Sigmoid colon (tissue), 4 donors: Measurements from ENCODE around the gene FUT7.

Source experiments
- POLR2A ChIP-seq, 2 donors: fragments of 450-650 bp; IDR thresholded peaks; one replicate each; pipeline ENCODE4 v1.6.1; 2016; ENCODE audit warnings: antibody characterized with exemption in 2 of 2, mild to moderate bottlenecking in 2 of 2, moderate library complexity in 2 of 2
- POLR2AphosphoS5 ChIP-seq, 4 donors: sonication (generic); formaldehyde crosslinking; IDR thresholded peaks; one replicate each; pipeline ENCODE4 v1.6.1; 2017; ENCODE audit warnings: antibody characterized with exemption in 4 of 4
- TF ChIP-seq, protein P1 (sequence below), 4 experiments: fragments of 450-650 bp in 3 of 4; fragments of 200-600 bp in 1 of 4; IDR thresholded peaks; one replicate each; pipeline ENCODE4 v1.5.1; 2016 to 2019; ENCODE audit warnings: antibody characterized with exemption in 4 of 4, mild to moderate bottlenecking in 3 of 4, moderate library complexity in 2 of 4

DNA sequence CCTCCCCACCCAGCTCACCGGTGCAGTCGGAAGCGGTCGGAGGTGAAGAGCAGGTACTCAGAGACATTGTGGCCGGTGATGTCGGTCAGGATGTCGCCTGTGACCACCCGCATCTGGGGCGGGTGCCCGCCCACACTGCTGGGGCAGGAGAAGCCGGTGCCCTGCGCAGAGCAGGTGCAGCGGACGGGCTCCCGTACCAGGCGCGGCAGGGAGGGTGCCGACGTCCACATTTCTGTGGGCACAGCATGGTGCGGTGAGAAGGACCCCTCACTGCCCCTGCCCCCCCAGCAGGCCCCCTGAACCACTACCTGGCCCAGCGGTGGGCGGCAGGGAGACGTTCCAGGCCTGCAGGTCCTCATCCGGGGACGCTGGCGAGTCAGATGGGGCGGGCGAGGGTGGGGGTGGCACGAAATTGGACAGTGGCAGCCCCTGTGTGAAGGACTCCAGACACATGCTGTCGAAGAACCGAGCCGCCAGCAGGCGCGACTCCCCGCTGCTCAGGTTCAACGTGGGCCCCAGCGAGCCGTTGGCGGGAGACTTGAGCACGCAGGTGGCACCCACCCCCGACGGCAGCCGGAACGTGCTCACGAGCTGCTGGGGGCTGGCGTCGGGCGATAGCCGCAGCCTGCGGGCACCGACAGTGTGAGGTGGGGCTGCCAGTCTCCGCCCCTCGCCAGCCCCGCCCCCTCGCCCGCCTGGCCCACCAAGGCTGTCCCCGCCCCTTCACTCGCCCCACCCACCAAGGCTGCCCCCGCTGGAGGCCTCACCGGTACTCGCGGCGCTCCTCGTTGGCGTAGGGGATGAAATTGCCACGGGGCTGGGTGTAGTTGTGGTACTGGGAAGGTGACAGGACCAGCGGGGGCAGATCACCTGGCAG lies 19.0 kb downstream of the FUT7 start:
- TF ChIP-seq, protein P1, sequence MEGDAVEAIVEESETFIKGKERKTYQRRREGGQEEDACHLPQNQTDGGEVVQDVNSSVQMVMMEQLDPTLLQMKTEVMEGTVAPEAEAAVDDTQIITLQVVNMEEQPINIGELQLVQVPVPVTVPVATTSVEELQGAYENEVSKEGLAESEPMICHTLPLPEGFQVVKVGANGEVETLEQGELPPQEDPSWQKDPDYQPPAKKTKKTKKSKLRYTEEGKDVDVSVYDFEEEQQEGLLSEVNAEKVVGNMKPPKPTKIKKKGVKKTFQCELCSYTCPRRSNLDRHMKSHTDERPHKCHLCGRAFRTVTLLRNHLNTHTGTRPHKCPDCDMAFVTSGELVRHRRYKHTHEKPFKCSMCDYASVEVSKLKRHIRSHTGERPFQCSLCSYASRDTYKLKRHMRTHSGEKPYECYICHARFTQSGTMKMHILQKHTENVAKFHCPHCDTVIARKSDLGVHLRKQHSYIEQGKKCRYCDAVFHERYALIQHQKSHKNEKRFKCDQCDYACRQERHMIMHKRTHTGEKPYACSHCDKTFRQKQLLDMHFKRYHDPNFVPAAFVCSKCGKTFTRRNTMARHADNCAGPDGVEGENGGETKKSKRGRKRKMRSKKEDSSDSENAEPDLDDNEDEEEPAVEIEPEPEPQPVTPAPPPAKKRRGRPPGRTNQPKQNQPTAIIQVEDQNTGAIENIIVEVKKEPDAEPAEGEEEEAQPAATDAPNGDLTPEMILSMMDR (IDR thresholded peaks at IDR 0.05) = no peak
- TF ChIP-seq POLR2AphosphoS5 (IDR thresholded peaks at IDR 0.05) = no peak
- no peak for TF ChIP-seq POLR2A (IDR thresholded peaks at IDR 0.05)
